GM23338 (cell line): ENCODE results near the gene DCAF6. TPM values are rescaled to one million over a fixed set of nuclear protein-coding genes. Genes with fewer than 3 reads are reported as not detected.

Source experiments
- ATAC-seq: fragments of 200-7000 bp; cut with Tn5 transposase; 3 replicates; pipeline ENCODE4 v1.9.1; 2020
- DNase-seq: peaks from one replicate; pipeline ENCODE4 v3.0.0-alpha.2; 2015; ENCODE audit warnings: low spot score
- H2AFZ ChIP-seq: fragments of 200-600 bp; sonication (generic); 2 replicates; pipeline ENCODE4 v1.8.0; 2016; ENCODE audit warnings: antibody characterized with exemption, mild to moderate bottlenecking, moderate library complexity
- H3F3A ChIP-seq: fragments of 200-600 bp; sonication (generic); replicated peaks from 2 replicates; pipeline ENCODE4 v1.8.0; 2017; ENCODE audit warnings: antibody characterized with exemption, mixed run types, low read depth
- H3K27ac ChIP-seq: fragments of 200-600 bp; sonication (generic); 2 replicates; pipeline ENCODE4 v1.6.1; 2016; ENCODE audit warnings: low read depth
- H3K27me3 ChIP-seq: fragments of 200-600 bp; sonication (generic); 2 replicates; pipeline ENCODE4 v1.8.0; 2016; ENCODE audit warnings: mild to moderate bottlenecking, mixed run types, moderate library complexity; ENCODE audit not compliant: insufficient read depth
- H3K36me3 ChIP-seq: fragments of 200-600 bp; sonication (generic); 2 replicates; pipeline ENCODE4 v1.8.0; 2016; ENCODE audit warnings: mild to moderate bottlenecking; ENCODE audit not compliant: insufficient read depth
- H3K4me1 ChIP-seq: fragments of 200-600 bp; sonication (generic); 2 replicates; pipeline ENCODE4 v1.8.0; 2016; ENCODE audit warnings: mild to moderate bottlenecking, moderate library complexity; ENCODE audit not compliant: insufficient read depth
- H3K4me2 ChIP-seq: fragments of 200-600 bp; sonication (generic); 2 replicates; pipeline ENCODE4 v1.7.1; 2017; ENCODE audit warnings: mixed run types
- H3K4me3 ChIP-seq: fragments of 200-600 bp; sonication (generic); 2 replicates; pipeline ENCODE4 v1.6.1; 2016; ENCODE audit warnings: mixed run types
- H3K79me2 ChIP-seq: fragments of 200-600 bp; sonication (generic); replicated peaks from 2 replicates; pipeline ENCODE4 v1.8.0; 2017; ENCODE audit warnings: mild to moderate bottlenecking; ENCODE audit not compliant: insufficient read depth
- H3K9me2 ChIP-seq: fragments of 200-600 bp; sonication (generic); 2 replicates; pipeline ENCODE4 v1.8.0; 2017; ENCODE audit not compliant: insufficient read depth
- H4K20me1 ChIP-seq: fragments of 200-600 bp; sonication (generic); replicated peaks from 2 replicates; pipeline ENCODE4 v1.8.0; 2017; ENCODE audit warnings: mild to moderate bottlenecking; ENCODE audit not compliant: insufficient read depth
- H3K27ac Mint-ChIP-seq: 2 replicates; pipeline ENCODE4 v1.8.0; 2020; ENCODE audit warnings: inconsistent platforms, mild to moderate bottlenecking, moderate library complexity, mixed read lengths
- H3K27me3 Mint-ChIP-seq: 3 replicates; pipeline ENCODE4 v1.8.0; 2022; ENCODE audit warnings: low read depth, mild to moderate bottlenecking, moderate library complexity, mixed read lengths, inconsistent platforms; ENCODE audit not compliant: insufficient read depth, poor library complexity
- H3K36me3 Mint-ChIP-seq: 3 replicates; pipeline ENCODE4 v1.8.0; 2021; ENCODE audit warnings: low read depth, mild to moderate bottlenecking, inconsistent platforms, moderate library complexity, mixed read lengths
- H3K4me1 Mint-ChIP-seq: 3 replicates; pipeline ENCODE4 v1.8.0; 2020; ENCODE audit warnings: mild to moderate bottlenecking, inconsistent platforms, mixed read lengths
- H3K4me3 Mint-ChIP-seq: 3 replicates; pipeline ENCODE4 v1.8.0; 2021; ENCODE audit warnings: moderate library complexity, mild to moderate bottlenecking, inconsistent platforms, mixed read lengths
- H3K9me3 Mint-ChIP-seq: 3 replicates; pipeline ENCODE4 v1.8.0; 2020; ENCODE audit warnings: moderate library complexity, mild to moderate bottlenecking, inconsistent platforms, mixed read lengths
- CREB1 ChIP-seq: fragments of 250-450 bp; sonication (Bioruptor Pico); IDR thresholded peaks from 2 replicates; pipeline ENCODE4 v1.5.0; 2020; ENCODE audit warnings: low read depth, mild to moderate bottlenecking, moderate library complexity
- CTCF ChIP-seq, 2 experiments: fragments of 200-600 bp in 1 of 2; sonication (generic) in 1 of 2; conservative IDR thresholded peaks; 2 replicates each; pipeline versions ENCODE4 v1.5.1 to v1.6.1; 2016 to 2017; ENCODE audit warnings: antibody characterized with exemption in 2 of 2, low read depth in 2 of 2, mild to moderate bottlenecking in 2 of 2, moderate library complexity in 1 of 2
- ETS1 ChIP-seq: IDR thresholded peaks from 2 replicates; pipeline ENCODE4 v1.6.1; 2016; ENCODE audit warnings: antibody characterized with exemption
- EZH2 ChIP-seq: fragments of 200-600 bp; sonication (generic); IDR thresholded peaks from one replicate; pipeline ENCODE4 v1.8.0; 2017; ENCODE audit warnings: antibody characterized with exemption, mild to moderate bottlenecking, low read depth; ENCODE audit not compliant: unreplicated experiment
- EZH2phosphoT487 ChIP-seq: fragments of 200-600 bp; sonication (generic); IDR thresholded peaks from one replicate; pipeline ENCODE4 v1.8.1; 2018; ENCODE audit warnings: antibody characterized with exemption; ENCODE audit not compliant: unreplicated experiment
- JUNB ChIP-seq: IDR thresholded peaks from one replicate; pipeline ENCODE4 v1.6.1; 2016; ENCODE audit warnings: antibody characterized with exemption; ENCODE audit not compliant: unreplicated experiment
- NANOG ChIP-seq: IDR thresholded peaks from 2 replicates; pipeline ENCODE4 v1.6.1; 2016; ENCODE audit warnings: antibody characterized with exemption, borderline replicate concordance
- POLR2AphosphoS5 ChIP-seq: IDR thresholded peaks from 2 replicates; pipeline ENCODE4 v1.6.1; 2016; ENCODE audit warnings: antibody characterized with exemption, low read depth
- REST ChIP-seq: IDR thresholded peaks from one replicate; pipeline ENCODE4 v1.6.1; 2018; ENCODE audit warnings: antibody characterized with exemption; ENCODE audit not compliant: unreplicated experiment
- STAT1 ChIP-seq: IDR thresholded peaks from one replicate; pipeline ENCODE4 v1.6.1; 2016; ENCODE audit warnings: antibody characterized with exemption; ENCODE audit not compliant: unreplicated experiment
- ZNF114 ChIP-seq: fragments of 250-450 bp; sonication (Bioruptor Pico); IDR thresholded peaks from 2 replicates; pipeline ENCODE4 v1.5.0; 2020; ENCODE audit warnings: mild to moderate bottlenecking, moderate library complexity
- ZNF331 ChIP-seq: fragments of 250-450 bp; sonication (Bioruptor Pico); IDR thresholded peaks from 2 replicates; pipeline ENCODE4 v1.5.0; 2020; ENCODE audit warnings: low read depth, mild to moderate bottlenecking, moderate library complexity
- ZNF462 ChIP-seq: fragments of 250-450 bp; sonication (Bioruptor Pico); IDR thresholded peaks from 2 replicates; pipeline ENCODE4 v1.5.0; 2020; ENCODE audit warnings: mild to moderate bottlenecking, moderate library complexity
- polyA plus RNA-seq: library from polyadenylated mRNA; unstranded; fragments of >200 nt; fragmentation: Nextera tagmentation; extraction: Ambion mirVana; gene quantifications from 2 replicates; pipeline ENCODE4 v1.2.1, GENCODE V29; 2016
- total RNA-seq: library from RNA; depleted of rRNA; stranded (reverse); fragments of >200 nt; shearing (Covaris generic); gene quantifications from 2 replicates; pipeline ENCODE4 v1.2.3, GENCODE V29; 2014

Gene DCAF6
- total and polyA plus RNA-seq, 2 experiments from 2014 or later = 18.6 to 27.3 TPM

- no peaks in the 10 kb centered on the region for H3F3A ChIP-seq
- H3K4me3 ChIP-seq = no peak overlapping the region
- Mint-ChIP-seq H3K4me3 (no peak overlapping the region), H3K27ac (no peak overlapping the region), H3K4me1 (no peaks in the 10 kb centered on the region; the same call in 1 of the 3 replicates), H3K36me3 (peaks cover 8% of the 10 kb centered on the region; the same call in 2 of the 3 replicates), H3K9me3 (no peaks in the 10 kb centered on the region), H3K27me3 (peaks cover 2% of the 10 kb centered on the region)
- DNase-seq (no peak), ATAC-seq (no peak)
- no peaks in the 10 kb centered on the region for H4K20me1 ChIP-seq
- no peaks in the 10 kb centered on the region for H3K79me2 ChIP-seq
- TF ChIP-seq ZNF462 (CRISPR knock-in tag) (no peak), JUNB (no peak), ZNF331 (CRISPR knock-in tag) (no peak), REST (no peak), STAT1 (no peak), ZNF114 (CRISPR knock-in tag) (no peak), EZH2 (no peak), CREB1 (CRISPR knock-in tag) (no peak), POLR2AphosphoS5 (no peak), EZH2phosphoT487 (no peak), NANOG (no peak), CTCF (conservative IDR thresholded peaks at IDR 0.05; ENCODE audit: low read depth in 2 of 2) (no peak), ETS1 (no peak)
- H3K9me2 ChIP-seq = no peaks in the 10 kb centered on the region
- H3K4me2 ChIP-seq = no peak overlapping the region
- no peak overlapping the region for H2AFZ ChIP-seq
- H3K27ac ChIP-seq = no peak overlapping the region
- no peaks in the 10 kb centered on the region for H3K36me3 ChIP-seq
- H3K4me1 ChIP-seq = no peaks in the 10 kb centered on the region
- H3K27me3 ChIP-seq = no peaks in the 10 kb centered on the region
These were observed 164.9 kb downstream of the DCAF6 start for GRCh38 chr1:168101336-168101735.
